Fibroblast of skin of abdomen (primary cell): ENCODE measurements around the gene PPFIA3. TPM values are rescaled to one million over a fixed set of nuclear protein-coding genes. Genes with fewer than 3 reads are reported as not detected.

ENCODE experiments used
- DNase-seq: peaks from one replicate; pipeline ENCODE4 v3.0.0-alpha.2; 2013
- polyA plus RNA-seq, 2 experiments: library from polyadenylated mRNA; unstranded; fragments of 120-200 nt; gene quantifications; one replicate each; pipeline ENCODE4 v1.2.1, GENCODE V29; 2013; ENCODE audit not compliant: insufficient read length in 2 of 2

PPFIA3 gene
- polyA plus RNA-seq (2013, experiment 1 of 2; ENCODE audit: insufficient read length): 5.7 TPM
- 5.5 TPM for polyA plus RNA-seq (2013, experiment 2 of 2; ENCODE audit: insufficient read length)

GRCh38 chr19:49119411-49120324 is at the start of gene PPFIA3:
Gene PPFIA3 (plus strand): TSS chr19:49119544. CDS start chr19:49127874, 8,330 bp downstream.
- DNase-seq: peak; percentile 37

GRCh38 chr19:49070416-49070815 is 48.9 kb upstream of the PPFIA3 start:
- DNase-seq: no peak

- DNase-seq: no peak
Measured at GRCh38 chr19:49071860-49072547, 47.3 kb upstream of the PPFIA3 start.

- no peak for DNase-seq
Measured at GRCh38 chr19:49073514-49074378, 45.6 kb upstream of the PPFIA3 start.

- peak; percentile 37 for DNase-seq
Measured at GRCh38 chr19:49074869-49075268, 44.5 kb upstream of the PPFIA3 start.

- DNase-seq: no peak
Measured at GRCh38 chr19:49080392-49080791, 39.0 kb upstream of the PPFIA3 start.

- DNase-seq: no peak
Measured at GRCh38 chr19:49081273-49081672, 38.1 kb upstream of the PPFIA3 start.

- DNase-seq: no peak
Measured at GRCh38 chr19:49084206-49085019, 34.9 kb upstream of the PPFIA3 start.

GRCh38 chr19:49085020-49085867 is 34.1 kb upstream of the PPFIA3 start, which contains the start of gene SNRNP70:
Gene SNRNP70 (plus strand): TSS chr19:49085451. CDS start chr19:49086415, 964 bp downstream.
- peak; percentile 100 for DNase-seq

- DNase-seq: no peak
Measured at GRCh38 chr19:49085868-49086232, 33.5 kb upstream of the PPFIA3 start.

- DNase-seq: no peak
Measured at GRCh38 chr19:49086296-49086695, 33.0 kb upstream of the PPFIA3 start.

GRCh38 chr19:49091391-49092038 is 27.8 kb upstream of the PPFIA3 start:
- DNase-seq: no peak

- no peak for DNase-seq
Measured at GRCh38 chr19:49092686-49093085, 26.7 kb upstream of the PPFIA3 start.

GRCh38 chr19:49094505-49095482 is 24.6 kb upstream of the PPFIA3 start:
- DNase-seq: no peak

GRCh38 chr19:49097453-49098288 is 21.7 kb upstream of the PPFIA3 start:
- DNase-seq: peak; percentile 62

- no peak for DNase-seq
Measured at GRCh38 chr19:49098795-49099194, 20.5 kb upstream of the PPFIA3 start.

GRCh38 chr19:49101160-49101559 is 18.2 kb upstream of the PPFIA3 start:
- DNase-seq: no peak

GRCh38 chr19:49102303-49102702 is 17.0 kb upstream of the PPFIA3 start:
- DNase-seq: no peak
